Astrocyte (in vitro differentiated cells and primary cell): ENCODE results near the gene EID3.

ENCODE experiments used
- CTCF ChIP-seq: IDR thresholded peaks from 2 replicates; pipeline ENCODE4 v1.5.1; 2011; ENCODE audit warnings: low read depth, mild to moderate bottlenecking, inconsistent platforms, low read length, moderate library complexity; ENCODE audit not compliant: insufficient read depth
- EZH2 ChIP-seq: IDR thresholded peaks from 2 replicates; pipeline ENCODE4 v1.6.1; 2012; ENCODE audit warnings: mild to moderate bottlenecking, low read length, inconsistent platforms; ENCODE audit not compliant: insufficient read depth

GRCh38 chr12:104351057-104351983, 47.8 kb downstream of the EID3 start:
- TF ChIP-seq EZH2 (no peak), CTCF (no peak)
